ENCODE measurements around the gene CDHR1.

DNA sequence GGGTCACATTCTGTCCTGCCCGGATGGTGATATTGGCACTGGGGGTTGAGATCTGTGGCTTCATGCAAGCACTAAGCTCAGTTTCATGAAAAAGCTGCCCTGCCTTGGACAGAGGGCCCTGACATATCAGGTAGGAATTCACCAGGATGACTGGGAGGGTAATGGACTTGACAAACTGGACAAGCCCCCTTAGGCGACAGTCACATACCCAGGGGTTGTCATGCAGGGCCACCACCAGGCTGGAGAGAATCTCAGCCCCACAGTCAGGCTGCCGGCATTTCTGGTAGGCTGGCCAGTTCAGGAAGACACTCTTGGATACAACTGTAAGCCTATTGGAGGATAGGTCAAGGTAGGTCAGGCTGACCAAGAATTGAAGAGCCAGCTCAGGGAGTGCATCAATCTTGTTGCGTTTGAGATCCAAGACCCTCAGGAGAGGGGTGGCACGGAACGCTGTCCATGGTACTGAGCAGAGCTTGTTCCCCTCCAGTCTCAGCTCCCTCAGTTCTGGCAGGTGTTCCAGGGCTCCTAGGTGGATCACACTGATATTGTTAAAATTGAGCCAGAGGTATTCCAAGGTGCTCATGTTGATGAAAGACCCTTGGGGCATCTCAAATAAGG lies 30.2 kb downstream of the CDHR1 start:
- TF ChIP-seq EZH2 (IDR thresholded peaks at IDR 0.05; ENCODE audit: borderline replicate concordance, control insufficient read depth, low read depth, low read length) (no peak), SIN3A (IDR thresholded peaks at IDR 0.05; ENCODE audit: low read depth, low read length) (no peak), ATF2 (IDR thresholded peaks at IDR 0.05; ENCODE audit: low read length) (no peak), MXI1 (IDR thresholded peaks at IDR 0.05; ENCODE audit: low read depth, low read length) (no peak), GABPA (IDR thresholded peaks at IDR 0.05; ENCODE audit: low read depth) (no peak)
- TF ChIP-seq, protein P1, sequence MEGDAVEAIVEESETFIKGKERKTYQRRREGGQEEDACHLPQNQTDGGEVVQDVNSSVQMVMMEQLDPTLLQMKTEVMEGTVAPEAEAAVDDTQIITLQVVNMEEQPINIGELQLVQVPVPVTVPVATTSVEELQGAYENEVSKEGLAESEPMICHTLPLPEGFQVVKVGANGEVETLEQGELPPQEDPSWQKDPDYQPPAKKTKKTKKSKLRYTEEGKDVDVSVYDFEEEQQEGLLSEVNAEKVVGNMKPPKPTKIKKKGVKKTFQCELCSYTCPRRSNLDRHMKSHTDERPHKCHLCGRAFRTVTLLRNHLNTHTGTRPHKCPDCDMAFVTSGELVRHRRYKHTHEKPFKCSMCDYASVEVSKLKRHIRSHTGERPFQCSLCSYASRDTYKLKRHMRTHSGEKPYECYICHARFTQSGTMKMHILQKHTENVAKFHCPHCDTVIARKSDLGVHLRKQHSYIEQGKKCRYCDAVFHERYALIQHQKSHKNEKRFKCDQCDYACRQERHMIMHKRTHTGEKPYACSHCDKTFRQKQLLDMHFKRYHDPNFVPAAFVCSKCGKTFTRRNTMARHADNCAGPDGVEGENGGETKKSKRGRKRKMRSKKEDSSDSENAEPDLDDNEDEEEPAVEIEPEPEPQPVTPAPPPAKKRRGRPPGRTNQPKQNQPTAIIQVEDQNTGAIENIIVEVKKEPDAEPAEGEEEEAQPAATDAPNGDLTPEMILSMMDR (IDR thresholded peaks at IDR 0.05 in 2 of 3, conservative IDR thresholded peaks at IDR 0.05 in 1 of 3; ENCODE audit: control insufficient read depth in 2 of 3, extremely low read depth in 1 of 3, insufficient read depth in 1 of 3, low read depth in 3 of 3, low read length in 3 of 3) = no peak
- TF ChIP-seq, protein P2, sequence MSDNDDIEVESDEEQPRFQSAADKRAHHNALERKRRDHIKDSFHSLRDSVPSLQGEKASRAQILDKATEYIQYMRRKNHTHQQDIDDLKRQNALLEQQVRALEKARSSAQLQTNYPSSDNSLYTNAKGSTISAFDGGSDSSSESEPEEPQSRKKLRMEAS (IDR thresholded peaks at IDR 0.05; ENCODE audit: low read depth, low read length) = no peak
